Measurements from ENCODE around the gene CERS6. TPM values are rescaled to one million over a fixed set of nuclear protein-coding genes. Genes with fewer than 3 reads are reported as not detected.

CERS6 gene
- total RNA-seq, 4 donors from 2014 or later = 46.6 to 67.7 (median 53.6) TPM

GRCh38 chr2:168751104-168751740, 295.1 kb downstream of the CERS6 start:
- H3K27me3 ChIP-seq = no peaks in the 10 kb centered on the region
- peaks cover 0 to 5% (median 2%) of the 10 kb centered on the region in 4 donors for H3K36me3 ChIP-seq
- no peaks in the 10 kb centered on the region for H3K9me3 ChIP-seq
- TF ChIP-seq POLR2AphosphoS5 (IDR thresholded peaks at IDR 0.05) (no peak), POLR2A (IDR thresholded peaks at IDR 0.05; ENCODE audit: low read depth) (no peak), CTCF (IDR thresholded peaks at IDR 0.05) (no peak), EP300 (IDR thresholded peaks at IDR 0.05) (no peak)
- peaks cover 14 to 23% (median 20%) of the 10 kb centered on the region in 4 donors for H3K4me1 ChIP-seq
- no peak overlapping the region for H3K27ac ChIP-seq (replicated peaks in 1 of 4)
- H3K4me3 ChIP-seq = no peak overlapping the region
- intact Hi-C loops (cut with DNase I) = loop anchor here (10.0 kb wide), 1 partner anchor 296 kb away; the partner anchor contains the start of gene CERS6
- no peak for DNase-seq (ENCODE audit: extremely low spot score)

GRCh38 chr2:168752361-168752760, 296.3 kb downstream of the CERS6 start:
- peaks cover 14 to 23% (median 20%) of the 10 kb centered on the region in 4 donors for H3K4me1 ChIP-seq
- no peak for DNase-seq (ENCODE audit: extremely low spot score)
- 82% methylated on average over 8 of the region's 8 CpGs for WGBS
- intact Hi-C loops (cut with DNase I) = loop anchor here (10.0 kb wide), 1 partner anchor 298 kb away; the partner anchor contains the start of gene CERS6
- peaks cover 0 to 5% (median 2%) of the 10 kb centered on the region in 4 donors for H3K36me3 ChIP-seq
- no peaks in the 10 kb centered on the region for H3K27me3 ChIP-seq
- H3K27ac ChIP-seq (replicated peaks in 1 of 4) = no peak overlapping the region
- H3K4me3 ChIP-seq = no peak overlapping the region
- TF ChIP-seq POLR2AphosphoS5 (IDR thresholded peaks at IDR 0.05) = no peak
- no peak for TF ChIP-seq EP300 (IDR thresholded peaks at IDR 0.05)
- TF ChIP-seq CTCF (IDR thresholded peaks at IDR 0.05) = no peak
- TF ChIP-seq POLR2A (IDR thresholded peaks at IDR 0.05; ENCODE audit: low read depth) = no peak
- no peaks in the 10 kb centered on the region for H3K9me3 ChIP-seq

GRCh38 chr2:168753765-168754329, 297.8 kb downstream of the CERS6 start:
- H3K4me3 ChIP-seq = no peak overlapping the region
- no peaks in the 10 kb centered on the region for H3K27me3 ChIP-seq
- intact Hi-C loops (cut with DNase I) = loop anchor here (10.0 kb wide), 1 partner anchor 299 kb away; the partner anchor contains the start of gene CERS6
- WGBS = 97% methylated on average over 8 of the region's 8 CpGs
- H3K9me3 ChIP-seq = no peaks in the 10 kb centered on the region
- H3K36me3 ChIP-seq = peaks cover 0 to 5% (median 2%) of the 10 kb centered on the region in 4 donors
- H3K4me1 ChIP-seq = peaks cover 10 to 23% (median 16%) of the 10 kb centered on the region in 4 donors
- no peak for TF ChIP-seq EP300 (IDR thresholded peaks at IDR 0.05)
- DNase-seq (ENCODE audit: extremely low spot score) = no peak
- H3K27ac ChIP-seq (replicated peaks in 1 of 4) = no peak overlapping the region

- 61% methylated on average over 3 of the region's 3 CpGs for WGBS
- intact Hi-C loops (cut with DNase I) = loop anchor here (10.0 kb wide), 1 partner anchor 302 kb away; the partner anchor contains the start of gene CERS6
- H3K36me3 ChIP-seq = peaks cover 0 to 5% (median 2%) of the 10 kb centered on the region in 4 donors
- no peak overlapping the region for H3K4me3 ChIP-seq
- peaks cover 0 to 6% (median 4%) of the 10 kb centered on the region in 4 donors for H3K4me1 ChIP-seq
- TF ChIP-seq CTCF (IDR thresholded peaks at IDR 0.05) (no peak), POLR2AphosphoS5 (IDR thresholded peaks at IDR 0.05) (no peak), EP300 (IDR thresholded peaks at IDR 0.05) (no peak), POLR2A (IDR thresholded peaks at IDR 0.05; ENCODE audit: low read depth) (no peak)
- no peak for DNase-seq (ENCODE audit: extremely low spot score)
- no peaks in the 10 kb centered on the region for H3K9me3 ChIP-seq
- H3K27me3 ChIP-seq = no peaks in the 10 kb centered on the region
- no peak overlapping the region for H3K27ac ChIP-seq (replicated peaks in 1 of 4)
Measured at GRCh38 chr2:168757223-168757622, 301.2 kb downstream of the CERS6 start.

All from esophagus muscularis mucosa (tissue), 4 donors.